Hematopoietic multipotent progenitor cell (in vitro differentiated cells): ENCODE measurements around the gene CTSL. TPM values are rescaled to one million over a fixed set of nuclear protein-coding genes. Genes with fewer than 3 reads are reported as not detected.

ENCODE experiments used
- DNase-seq, 3 donors: peaks; one replicate each; pipeline ENCODE4 v3.0.0-alpha.2; 2011 to 2015; ENCODE audit warnings: low read depth in 2 of 3, low spot score in 2 of 3
- total RNA-seq: library from RNA; depleted of rRNA; stranded (reverse); fragments of >200 nt; gene quantifications from one replicate; pipeline ENCODE4 v1.2.3, GENCODE V29; 2012

The CTSL gene
- total RNA-seq, 1 donor: 1.3 TPM

GRCh38 chr9:87698069-87698809, 27.7 kb upstream of the CTSL start:
- no peak for DNase-seq

- DNase-seq: no peak
Observed at GRCh38 chr9:87699835-87700234, 26.1 kb upstream of the CTSL start.

GRCh38 chr9:87701491-87701890, 24.4 kb upstream of the CTSL start:
- no peak for DNase-seq

GRCh38 chr9:87701931-87702421, 23.9 kb upstream of the CTSL start:
- DNase-seq: no peak

GRCh38 chr9:87702921-87703320, 23.0 kb upstream of the CTSL start:
- no peak for DNase-seq

- DNase-seq: no peak
Observed at GRCh38 chr9:87703636-87704276, 22.2 kb upstream of the CTSL start.

GRCh38 chr9:87704342-87704741, 21.6 kb upstream of the CTSL start:
- no peak for DNase-seq

GRCh38 chr9:87706066-87706739, 19.7 kb upstream of the CTSL start:
- DNase-seq: no peak

- DNase-seq: no peak
Observed at GRCh38 chr9:87707805-87708506, 18.0 kb upstream of the CTSL start.

- DNase-seq: no peak
Observed at GRCh38 chr9:87708546-87708945, 17.4 kb upstream of the CTSL start.

- DNase-seq: no peak
Observed at GRCh38 chr9:87708986-87709728, 16.8 kb upstream of the CTSL start.

GRCh38 chr9:87710443-87710842, 15.5 kb upstream of the CTSL start:
- DNase-seq: no peak

GRCh38 chr9:87711857-87712800, 13.8 kb upstream of the CTSL start:
- DNase-seq: no peak

GRCh38 chr9:87712801-87713277, 13.1 kb upstream of the CTSL start:
- DNase-seq: no peak

- DNase-seq: peak in 2 of 3 donors; percentile 34 to 47
Observed at GRCh38 chr9:87713278-87713987, 12.5 kb upstream of the CTSL start.

- DNase-seq: no peak
Observed at GRCh38 chr9:87713988-87714330, 12.0 kb upstream of the CTSL start.

- peak in 1 of 3 donors; percentile 16 for DNase-seq
Observed at GRCh38 chr9:87714819-87715218, 11.1 kb upstream of the CTSL start.

- no peak for DNase-seq
Observed at GRCh38 chr9:87716141-87716540, 9.8 kb upstream of the CTSL start.

- DNase-seq: no peak
Observed at GRCh38 chr9:87717456-87717855, 8.5 kb upstream of the CTSL start.
